HG03159 (cell line): ENCODE data around the gene TNN.
"Not testable (repeated sequence)": the region's sequence is repeated elsewhere in the genome, so short reads cannot be mapped to it uniquely, and the experiment has no call there.

ENCODE experiments used
- ATAC-seq: cut with Tn5 transposase; IDR thresholded peaks from one replicate; pipeline ENCODE4 v1.9.1; 2021; ENCODE audit warnings: mild to moderate bottlenecking, moderate library complexity; ENCODE audit not compliant: unreplicated experiment

Gene TNN

DNA sequence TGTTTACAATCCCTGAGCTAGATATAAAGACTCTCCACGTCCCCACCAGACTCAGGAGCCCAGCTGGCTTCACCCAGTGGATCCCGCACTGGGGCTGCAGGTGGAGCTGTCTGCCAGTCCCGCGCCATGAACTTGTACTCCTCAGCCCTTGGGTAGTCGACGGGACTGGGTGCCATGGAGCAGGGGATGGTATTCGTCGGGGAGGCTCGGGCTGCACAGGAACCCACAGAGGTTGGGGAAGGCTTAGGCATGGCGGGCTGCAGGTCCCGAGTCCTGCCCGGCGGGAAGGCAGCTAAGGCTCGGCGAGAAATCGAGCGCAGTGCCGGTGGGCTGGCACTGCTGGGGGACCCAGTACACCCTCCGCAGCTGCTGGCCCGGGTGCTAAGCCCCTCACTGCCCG, 34.5 kb downstream of the TNN start:
- ATAC-seq, result not testable (repeated sequence)

GRCh38 chr1:175106536-175106935, 38.9 kb downstream of the TNN start:
- ATAC-seq, result not testable (repeated sequence)

- not testable (repeated sequence) for ATAC-seq
Observed at GRCh38 chr1:175108331-175108820, 40.7 kb downstream of the TNN start.

GRCh38 chr1:175114996-175115395, 47.4 kb downstream of the TNN start:
- no peak for ATAC-seq

- ATAC-seq, result no peak
Observed at GRCh38 chr1:175116210-175116798, 48.7 kb downstream of the TNN start.

DNA sequence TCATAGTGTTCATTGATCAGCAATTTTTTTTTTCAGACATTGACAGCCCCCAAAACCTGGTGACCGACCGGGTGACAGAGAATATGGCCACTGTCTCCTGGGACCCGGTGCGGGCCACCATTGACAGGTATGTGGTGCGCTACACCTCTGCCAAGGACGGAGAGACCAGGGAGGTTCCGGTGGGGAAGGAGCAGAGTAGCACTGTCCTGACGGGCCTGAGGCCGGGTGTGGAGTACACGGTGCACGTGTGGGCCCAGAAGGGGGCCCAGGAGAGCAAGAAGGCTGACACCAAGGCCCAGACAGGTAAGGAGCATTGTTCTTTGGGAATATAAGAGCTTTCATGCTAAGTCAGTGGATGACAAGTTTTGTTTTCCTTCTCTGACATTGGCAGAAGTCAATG, 49.3 kb downstream of the TNN start:
- no peak for ATAC-seq

DNA sequence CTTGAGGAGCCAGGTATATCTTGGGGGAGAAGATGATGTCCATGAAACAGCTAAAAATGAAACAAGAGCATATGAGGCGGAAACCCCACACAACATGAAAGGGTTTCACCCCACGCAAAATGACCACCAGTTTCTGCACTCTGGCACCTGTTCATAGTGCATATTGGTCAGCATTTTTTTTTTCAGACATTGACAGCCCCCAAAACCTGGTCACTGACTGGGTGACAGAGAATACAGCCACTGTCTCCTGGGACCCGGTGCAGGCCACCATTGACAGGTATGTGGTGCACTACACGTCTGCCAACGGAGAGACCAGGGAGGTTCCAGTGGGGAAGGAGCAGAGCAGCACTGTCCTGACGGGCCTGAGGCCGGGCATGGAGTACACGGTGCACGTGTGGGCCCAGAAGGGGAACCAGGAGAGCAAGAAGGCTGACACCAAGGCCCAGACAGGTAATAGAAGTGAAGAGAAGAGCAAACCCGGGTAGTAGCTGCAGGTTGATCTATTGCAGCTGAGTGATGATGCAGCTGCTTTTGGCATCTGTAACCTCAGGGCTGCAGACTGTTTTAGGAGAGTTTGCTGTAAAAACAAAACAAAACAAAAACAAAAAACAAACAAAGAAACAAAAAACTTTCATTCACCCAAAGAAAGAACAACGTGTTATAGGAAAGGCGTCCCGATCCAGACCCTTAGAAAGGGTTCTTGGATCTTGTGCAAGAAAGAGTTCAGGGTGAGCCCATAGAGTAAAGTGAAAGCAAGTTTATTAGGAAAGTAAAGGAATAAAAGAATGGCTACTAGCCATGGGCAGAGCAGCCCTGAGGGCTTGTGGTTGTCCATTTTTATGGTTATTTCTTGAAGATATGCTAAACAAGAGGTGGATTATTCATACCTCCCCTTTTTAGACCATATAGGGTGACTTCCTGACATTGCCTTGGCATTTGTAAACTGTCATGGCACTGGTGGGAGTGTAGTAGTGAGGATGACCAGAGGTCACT, 51.0 kb downstream of the TNN start:
- ATAC-seq, result no peak

GRCh38 chr1:175120511-175120910, 52.9 kb downstream of the TNN start:
- ATAC-seq, result no peak

- no peak for ATAC-seq
Observed at GRCh38 chr1:175124861-175125260, 57.2 kb downstream of the TNN start.

- no peak for ATAC-seq
Observed at GRCh38 chr1:175126347-175126746, 58.7 kb downstream of the TNN start.

GRCh38 chr1:175127565-175127964, 59.9 kb downstream of the TNN start:
- no peak for ATAC-seq

GRCh38 chr1:175128523-175128922, 60.9 kb downstream of the TNN start:
- ATAC-seq, result no peak

GRCh38 chr1:175129182-175129581, 61.5 kb downstream of the TNN start:
- ATAC-seq, result no peak

DNA sequence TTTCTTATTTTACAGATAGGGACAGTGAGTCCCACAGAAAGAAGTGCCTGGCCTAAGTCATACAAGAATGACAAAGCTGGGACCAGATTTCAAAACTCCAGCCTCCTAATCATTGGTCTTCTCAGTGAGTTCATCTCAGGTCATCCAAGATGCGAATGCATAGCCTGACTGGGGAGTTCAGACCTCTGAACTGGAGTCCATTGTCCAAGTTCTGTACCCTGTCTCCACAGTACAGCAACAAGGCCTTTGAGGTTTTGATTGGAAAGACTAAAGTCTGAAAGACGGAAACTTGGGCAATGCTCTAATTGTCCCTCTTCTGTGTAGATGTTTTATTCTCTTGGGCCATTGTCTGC, 62.0 kb downstream of the TNN start:
- ATAC-seq, result no peak

DNA sequence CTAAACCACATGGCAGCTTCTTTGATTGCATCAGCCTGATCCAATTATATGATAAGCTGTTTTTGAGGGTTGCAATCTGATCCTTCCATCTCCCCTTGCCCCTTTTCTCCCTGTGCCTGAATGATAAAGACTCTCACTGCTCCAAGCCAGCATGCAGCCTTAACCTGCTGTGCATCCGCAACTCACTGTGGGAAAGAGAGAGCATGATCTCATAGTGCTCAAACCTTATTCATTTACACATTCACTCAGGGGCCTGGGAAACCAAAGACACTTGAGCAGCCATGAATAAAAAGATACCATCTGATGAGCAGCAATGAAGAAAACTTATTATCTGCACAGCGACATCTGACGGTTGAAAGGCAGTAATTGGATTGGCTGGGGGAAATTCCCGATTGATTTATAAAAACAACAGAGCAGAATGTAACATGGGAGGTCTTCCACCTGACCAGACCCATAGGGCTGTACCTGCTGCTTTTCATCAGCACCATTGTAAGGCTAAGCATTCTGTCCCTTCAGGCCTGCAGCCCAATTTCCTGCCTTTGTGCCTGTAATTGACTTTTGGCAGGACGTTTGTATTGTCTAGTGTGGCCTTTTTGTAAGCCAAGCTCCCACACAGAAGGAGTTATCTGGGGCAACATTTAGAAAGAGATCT, 62.5 kb downstream of the TNN start:
- no peak for ATAC-seq

DNA sequence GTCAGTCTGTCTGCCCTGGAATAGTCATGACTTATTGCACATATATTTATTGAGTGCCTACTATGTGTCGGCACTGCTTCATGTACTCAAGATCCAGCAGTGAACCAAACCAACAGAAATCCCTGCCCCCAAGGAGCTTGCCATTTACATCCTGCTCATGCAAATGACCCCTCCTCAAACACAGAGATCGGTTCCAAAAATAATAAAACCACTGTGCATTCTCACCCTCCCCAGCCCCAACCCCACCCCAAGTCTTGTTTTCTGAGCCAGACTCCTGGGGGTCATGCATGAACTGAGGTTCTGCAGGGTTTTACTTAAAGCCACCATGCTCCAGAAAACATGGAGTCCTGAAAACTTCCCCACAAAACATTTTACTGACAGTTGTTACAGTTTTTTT, 63.0 kb downstream of the TNN start:
- no peak for ATAC-seq

GRCh38 chr1:175131095-175131494, 63.5 kb downstream of the TNN start:
- ATAC-seq, result no peak

- ATAC-seq, result no peak
Observed at GRCh38 chr1:175132436-175132835, 64.8 kb downstream of the TNN start.

DNA sequence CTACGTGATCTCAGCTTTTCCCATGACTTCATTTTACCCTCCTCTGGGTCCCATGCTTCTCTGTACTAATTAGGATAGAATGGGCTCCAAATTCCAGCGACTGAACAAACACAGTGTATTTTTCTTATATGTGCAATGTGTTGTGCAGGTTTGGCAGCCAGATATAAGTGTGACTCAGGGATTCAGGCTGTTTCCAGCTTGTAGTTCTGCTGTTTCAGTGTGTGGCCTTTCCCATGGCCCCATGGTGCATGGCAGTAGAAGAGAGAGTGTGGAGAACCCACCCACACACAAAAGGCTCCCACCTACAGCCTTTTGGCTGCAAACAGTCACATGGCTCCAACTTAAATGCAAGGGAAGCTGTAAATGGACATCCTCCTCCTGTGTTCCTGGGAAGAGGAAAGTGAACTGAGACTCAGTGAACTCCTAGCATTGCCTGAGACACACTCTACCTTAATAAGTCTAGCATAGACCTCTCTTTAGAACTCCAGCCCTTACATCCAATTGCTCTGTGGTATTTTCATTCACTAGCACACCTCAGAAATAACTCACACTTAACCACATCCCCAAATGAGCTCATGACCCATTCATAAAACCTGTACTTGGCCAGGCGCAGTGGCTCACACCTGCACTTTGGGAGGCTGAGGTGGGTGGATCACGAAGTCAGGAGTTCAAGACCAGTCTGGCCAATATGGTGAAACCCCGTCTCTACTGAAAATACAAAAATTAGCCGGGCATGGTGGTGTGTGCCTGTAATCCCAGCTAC, 66.2 kb downstream of the TNN start:
- no peak for ATAC-seq

- no peak for ATAC-seq
Observed at GRCh38 chr1:175134500-175134899, 66.9 kb downstream of the TNN start.

DNA sequence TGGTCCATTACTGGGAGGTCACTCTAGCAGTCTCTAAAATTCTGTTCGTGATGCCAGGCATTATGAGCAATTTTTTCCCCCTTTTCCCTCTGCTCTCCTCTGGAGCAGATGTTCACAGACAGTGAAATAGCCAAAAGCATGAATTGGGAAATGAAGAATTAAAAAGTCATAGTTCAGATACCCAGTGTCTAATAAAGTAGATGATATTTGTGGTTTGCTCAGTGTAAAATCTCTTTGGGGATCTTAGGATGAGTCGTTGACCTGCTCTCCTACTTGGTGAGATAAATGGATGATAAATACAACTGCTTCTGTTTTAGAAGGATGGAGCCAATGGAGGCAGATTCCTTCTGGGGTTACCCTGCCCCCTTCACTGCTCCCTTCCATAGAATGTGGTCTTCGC, 68.6 kb downstream of the TNN start:
- ATAC-seq, result no peak
